ENCODE data around the gene ACSF3. TPM values are rescaled to one million over a fixed set of nuclear protein-coding genes. Genes with fewer than 3 reads are reported as not detected.

Gene ACSF3
- total RNA-seq, 1 experiment from 2014 or later = 74.5 TPM

GRCh38 chr16:89132194-89133005 lies 38.7 kb downstream of the ACSF3 start:
- RAD21 ChIA-PET (ENCODE audit: low non-redundant PET in 1 of 2, low total read pairs in 2 of 2, uncharacterized antibody in 2 of 2, unreplicated experiment in 2 of 2) = no interaction called here
- ATAC-seq = 0 out of 2 replicates have a peak, but pooled peaks have one; percentile 11
- intact Hi-C loops (cut with micrococcal nuclease) = no loop called here
- Histone ChIP-seq H3K4me1 (ENCODE audit: control insufficient read depth in 1 of 2, insufficient read depth in 2 of 2, low read length in 2 of 2) (no peaks in the 10 kb centered on the region), H3K9me2 (ENCODE audit: insufficient read depth) (no peaks in the 10 kb centered on the region), H3K4me3 (replicated peaks in 1 of 2; ENCODE audit: low read depth in 1 of 2, low read length in 2 of 2) (no peak overlapping the region), H3K27ac (ENCODE audit: low read depth, low read length) (no peak overlapping the region), H3K27me3 (ENCODE audit: insufficient read depth, low read length) (no peaks in the 10 kb centered on the region), H4K20me1 (ENCODE audit: insufficient read depth) (no peaks in the 10 kb centered on the region), H3K36me3 (ENCODE audit: control insufficient read depth in 1 of 2, insufficient read depth in 2 of 2, low read length in 2 of 2) (peaks cover 8 to 43% of the 10 kb centered on the region in 2 experiments), H3K9me3 (ENCODE audit: control insufficient read depth in 1 of 2, insufficient read depth in 1 of 2, low read depth in 1 of 2, low read length in 2 of 2) (peaks cover 13 to 14% of the 10 kb centered on the region in 2 experiments; a peak in 3 of 4 replicates), H2AFZ (ENCODE audit: low read depth, low read length, poor library complexity, severe bottlenecking) (no peak overlapping the region), H3K79me2 (ENCODE audit: insufficient read depth, low read length) (peaks cover 4% of the 10 kb centered on the region), H3K9ac (ENCODE audit: low read length) (no peak overlapping the region), H3K4me2 (ENCODE audit: low read length) (no peak overlapping the region)
- BruUV-seq (replicated peaks) = no TSS peak
- TF ChIP-seq POLR2AphosphoS5 (IDR thresholded peaks at IDR 0.05; ENCODE audit: low read depth, low read length) (no peak), SP1 (IDR thresholded peaks at IDR 0.05; ENCODE audit: low read depth) (no peak), CEBPB (IDR thresholded peaks at IDR 0.05; ENCODE audit: low read depth) (no peak), CTCF (IDR thresholded peaks at IDR 0.05 in 2 of 3, conservative IDR thresholded peaks at IDR 0.05 in 1 of 3; ENCODE audit: borderline replicate concordance in 1 of 3, insufficient read depth in 1 of 3, low read depth in 2 of 3, low read length in 2 of 3) (peak in 1 of 3 experiments; percentile 35; a peak in 2 of 6 replicates), ZFX (IDR thresholded peaks at IDR 0.05) (no peak), TCF7L2 (IDR thresholded peaks at IDR 0.05; ENCODE audit: borderline replicate concordance, extremely low read depth, insufficient read depth, insufficient read length) (no peak)
- POLR2A ChIA-PET = no interaction called here
- CTCF ChIA-PET = no interaction called here
- DNase-seq (ENCODE audit: low read depth, low spot score) = no peak
